H1 (cell line): ENCODE data around the gene PRICKLE2. TPM values are rescaled to one million over a fixed set of nuclear protein-coding genes. Genes with fewer than 3 reads are reported as not detected.

ENCODE experiments used
- CTCF ChIA-PET: fragments of 300-600 bp; sonication (Branson Sonifier 250); formaldehyde crosslinking; loops from one replicate; lab custom pipeline; 2021; ENCODE audit not compliant: partially characterized antibody; lab: Charles Lee
- POLR2A ChIA-PET: fragments of 300-600 bp; sonication (Branson Sonifier 250); formaldehyde crosslinking; loops from one replicate; lab custom pipeline; 2021; ENCODE audit warnings: inconsistent platforms; ENCODE audit not compliant: partially characterized antibody; lab: Charles Lee
- DNase-seq, 2 experiments: peaks; one replicate each; pipeline versions ENCODE4 v3.0.0 to v3.0.0-alpha.2; 2010 to 2022; ENCODE audit warnings: low spot score in 2 of 2, low read depth in 1 of 2, mixed read lengths in 1 of 2
- FAIRE-seq: peaks from 2 replicates; lab custom pipeline; 2011; peaks lifted over from hg19 to GRCh38; lab: Jason Lieb, UNC
- H2AFZ ChIP-seq: 2 replicates; pipeline ENCODE4 v1.8.1; 2012; ENCODE audit warnings: low read length, inconsistent platforms
- H2AK5ac ChIP-seq: 2 replicates; pipeline ENCODE4 v1.6.1; 2013; ENCODE audit warnings: low read depth, low read length
- H2BK120ac ChIP-seq: replicated peaks from 2 replicates; pipeline ENCODE3; 2013; ENCODE audit warnings: low read depth, low read length, inconsistent platforms
- H2BK12ac ChIP-seq: 2 replicates; pipeline ENCODE4 v1.6.1; 2013; ENCODE audit warnings: low read depth, low read length
- H2BK15ac ChIP-seq: 2 replicates; pipeline ENCODE4 v1.6.1; 2013; ENCODE audit warnings: low read length
- H2BK20ac ChIP-seq: 2 replicates; pipeline ENCODE4 v1.6.1; 2013; ENCODE audit warnings: low read length
- H2BK5ac ChIP-seq: 2 replicates; pipeline ENCODE4 v1.6.1; 2013; ENCODE audit warnings: low read depth, low read length
- H3K14ac ChIP-seq: 2 replicates; pipeline ENCODE4 v1.6.1; 2013; ENCODE audit warnings: inconsistent platforms; ENCODE audit not compliant: insufficient read length
- H3K18ac ChIP-seq: 2 replicates; pipeline ENCODE4 v1.6.1; 2013; ENCODE audit warnings: low read length; ENCODE audit errors: extremely low read depth
- H3K23ac ChIP-seq: 2 replicates; pipeline ENCODE4 v1.6.1; 2013; ENCODE audit warnings: inconsistent platforms; ENCODE audit not compliant: insufficient read length
- H3K23me2 ChIP-seq: 2 replicates; pipeline ENCODE4 v1.6.1; 2013; ENCODE audit warnings: low read depth, low read length
- H3K27ac ChIP-seq: 2 replicates; pipeline ENCODE4 v1.6.1; 2011; ENCODE audit warnings: low read depth, low read length, inconsistent platforms
- H3K27me3 ChIP-seq, 4 experiments: replicated peaks in 1 of 4; 1 replicate in 1 of 4; 2 replicates in 3 of 4; pipeline versions ENCODE4 v1.6.1 to v1.8.1; 2011 to 2013; ENCODE audit warnings: low read length in 3 of 4, mild to moderate bottlenecking in 3 of 4, inconsistent platforms in 2 of 4, mixed read lengths in 2 of 4, moderate library complexity in 1 of 4; ENCODE audit not compliant: control insufficient read depth in 3 of 4, insufficient read depth in 3 of 4; ENCODE audit errors: extremely low read depth in 1 of 4
- H3K36me3 ChIP-seq, 4 experiments: 2 replicates each; pipeline versions ENCODE4 v1.6.1 to v1.8.1; 2011 to 2013; ENCODE audit warnings: mild to moderate bottlenecking in 4 of 4, low read length in 3 of 4, moderate library complexity in 2 of 4, control low read depth in 1 of 4, inconsistent platforms in 1 of 4; ENCODE audit not compliant: insufficient read depth in 4 of 4, control insufficient read depth in 2 of 4
- H3K4ac ChIP-seq: replicated peaks from 2 replicates; pipeline ENCODE3; 2013; ENCODE audit warnings: low read length, low read depth, mixed read lengths, inconsistent platforms; ENCODE audit not compliant: insufficient read length
- H3K4me1 ChIP-seq, 4 experiments: replicated peaks in 1 of 4; 1 replicate in 1 of 4; 2 replicates in 3 of 4; pipeline versions ENCODE4 v1.6.1 to v1.8.1; 2011 to 2013; ENCODE audit warnings: low read length in 3 of 4, inconsistent platforms in 2 of 4, mixed read lengths in 1 of 4; ENCODE audit not compliant: insufficient read depth in 4 of 4, control insufficient read depth in 3 of 4
- H3K4me2 ChIP-seq, 2 experiments: 2 replicates each; pipeline versions ENCODE4 v1.6.1 to v1.8.1; 2011 to 2013; ENCODE audit warnings: low read depth in 2 of 2, low read length in 2 of 2, control low read depth in 1 of 2, inconsistent platforms in 1 of 2, mild to moderate bottlenecking in 1 of 2; ENCODE audit not compliant: insufficient read depth in 1 of 2
- H3K4me3 ChIP-seq, 4 experiments: fragments of 200-600, 300-600 bp in 1 of 4; sonication (generic), shearing (Covaris generic), sonication (Bioruptor Twin) in 1 of 4; 2 replicates each; pipeline versions ENCODE4 v1.5.1 to v1.8.1; 2011 to 2016; ENCODE audit warnings: low read length in 4 of 4, low read depth in 3 of 4, control low read depth in 2 of 4, inconsistent platforms in 2 of 4, mild to moderate bottlenecking in 2 of 4, mixed read lengths in 1 of 4, moderate library complexity in 1 of 4; ENCODE audit not compliant: insufficient read depth in 2 of 4; ENCODE audit errors: extremely low read depth in 1 of 4
- H3K56ac ChIP-seq: replicated peaks from 2 replicates; pipeline ENCODE3; 2013; ENCODE audit warnings: low read depth, mild to moderate bottlenecking, mixed read lengths, low read length, inconsistent platforms; ENCODE audit not compliant: insufficient read length
- H3K79me1 ChIP-seq: 2 replicates; pipeline ENCODE4 v1.6.1; 2013; ENCODE audit warnings: low read depth, low read length, control low read depth
- H3K79me2 ChIP-seq, 2 experiments: 2 replicates each; pipeline versions ENCODE4 v1.6.1 to v1.8.1; 2012 to 2013; ENCODE audit warnings: low read length in 2 of 2, mild to moderate bottlenecking in 2 of 2, inconsistent platforms in 1 of 2; ENCODE audit not compliant: insufficient read depth in 2 of 2, control insufficient read depth in 1 of 2
- H3K9ac ChIP-seq, 4 experiments: replicated peaks in 1 of 4; 1 replicate in 1 of 4; 2 replicates in 3 of 4; pipeline versions ENCODE4 v1.6.1 to v1.8.1; 2011 to 2013; ENCODE audit warnings: low read depth in 3 of 4, low read length in 3 of 4, control low read depth in 2 of 4, mild to moderate bottlenecking in 2 of 4, moderate library complexity in 2 of 4, inconsistent platforms in 1 of 4; ENCODE audit errors: extremely low read depth in 1 of 4
- H3K9me3 ChIP-seq, 2 experiments: 2 replicates each; pipeline versions ENCODE4 v1.6.1 to v1.8.1; 2012 to 2013; ENCODE audit warnings: mild to moderate bottlenecking in 2 of 2, moderate library complexity in 2 of 2, control low read depth in 1 of 2, inconsistent platforms in 1 of 2, low read depth in 1 of 2, low read length in 1 of 2, mixed read lengths in 1 of 2; ENCODE audit not compliant: insufficient read depth in 2 of 2
- H4K20me1 ChIP-seq, 2 experiments: replicated peaks in 1 of 2; 2 replicates each; pipeline versions ENCODE3 to v1.8.1; 2011 to 2013; ENCODE audit warnings: inconsistent platforms in 2 of 2, low read length in 2 of 2, mild to moderate bottlenecking in 1 of 2; ENCODE audit not compliant: insufficient read depth in 2 of 2, control insufficient read depth in 1 of 2
- H4K5ac ChIP-seq: 2 replicates; pipeline ENCODE4 v1.6.1; 2013; ENCODE audit warnings: low read length, low read depth, mixed read lengths, inconsistent platforms; ENCODE audit not compliant: insufficient read length
- H4K8ac ChIP-seq: 2 replicates; pipeline ENCODE4 v1.8.0; 2013; ENCODE audit warnings: mild to moderate bottlenecking, moderate library complexity, low read length, inconsistent platforms; ENCODE audit not compliant: insufficient read depth; ENCODE audit errors: extremely low read depth
- H4K91ac ChIP-seq: replicated peaks from 2 replicates; pipeline ENCODE3; 2013; ENCODE audit warnings: low read length, mixed read lengths, inconsistent platforms; ENCODE audit not compliant: insufficient read length
- BACH1 ChIP-seq: IDR thresholded peaks from 2 replicates; pipeline ENCODE4 v1.6.1; 2012; ENCODE audit warnings: low read length, improper control_type of control experiment
- BCL11A ChIP-seq, 2 experiments: IDR thresholded peaks; one replicate each; pipeline ENCODE4 v1.6.1; 2011; ENCODE audit warnings: low read depth in 2 of 2, low read length in 2 of 2, mild to moderate bottlenecking in 2 of 2
- BRCA1 ChIP-seq: IDR thresholded peaks from 2 replicates; pipeline ENCODE4 v1.6.1; 2012; ENCODE audit warnings: low read depth, low read length, improper control_type of control experiment
- CHD2 ChIP-seq: IDR thresholded peaks from 2 replicates; pipeline ENCODE4 v1.6.1; 2012; ENCODE audit warnings: low read length, improper control_type of control experiment
- FOSL1 ChIP-seq: IDR thresholded peaks from 2 replicates; pipeline ENCODE4 v1.6.1; 2011; ENCODE audit warnings: mild to moderate bottlenecking, low read depth, low read length, moderate library complexity; ENCODE audit not compliant: insufficient read depth
- JUN ChIP-seq: IDR thresholded peaks from 2 replicates; pipeline ENCODE4 v1.6.1; 2011; ENCODE audit warnings: low read depth, mild to moderate bottlenecking, improper control_type of control experiment, low read length
- SIX5 ChIP-seq: IDR thresholded peaks from 2 replicates; pipeline ENCODE4 v1.6.1; 2011; ENCODE audit warnings: mild to moderate bottlenecking, low read depth, low read length
- SP2 ChIP-seq: IDR thresholded peaks from 2 replicates; pipeline ENCODE4 v1.6.1; 2012; ENCODE audit warnings: mild to moderate bottlenecking, low read length, inconsistent platforms
- TCF12 ChIP-seq: IDR thresholded peaks from 2 replicates; pipeline ENCODE4 v1.6.1; 2011; ENCODE audit warnings: low read depth, mild to moderate bottlenecking, low read length
- TEAD4 ChIP-seq: IDR thresholded peaks from 2 replicates; pipeline ENCODE4 v1.6.1; 2012; ENCODE audit warnings: low read depth, low read length, inconsistent platforms, mixed read lengths
- WGBS, 2 experiments: shearing (Covaris generic) in 1 of 2; methylation state at CpG; one replicate each; pipeline versions ENCODE4 v1.1.6 to v1.1.7; 2013 to 2015; ENCODE audit warnings: low lambda C conversion rate in 2 of 2, mixed read lengths in 2 of 2, inconsistent platforms in 1 of 2, low coverage in 1 of 2, missing lambda C conversion rate in 1 of 2; ENCODE audit not compliant: insufficient replicate concordance in 2 of 2, insufficient coverage in 1 of 2, insufficient read length in 1 of 2; ENCODE audit errors: extremely low coverage in 1 of 2, missing lambda C conversion rate in 1 of 2; 5-methylcytosine and 5-hydroxymethylcytosine counted together
- polyA plus RNA-seq, 7 experiments: library from polyadenylated mRNA; depleted of rRNA in 3 of 7; stranded (reverse) in 5 of 7; unstranded in 2 of 7; fragments of >200 nt in 5 of 7; fragments of 200-250 nt in 2 of 7; gene quantifications; 1 replicate in 5 of 7; 2 replicates in 1 of 7; 4 replicates in 1 of 7; pipeline versions ENCODE4 v1.2.1 to v1.2.3, GENCODE V29; 2011 to 2013; ENCODE audit warnings: missing spikeins in 2 of 7, mixed read lengths in 2 of 7
- total RNA-seq: library from RNA; stranded (reverse); fragmentation: NEBNext Ultra II Directional; extraction: Animal tissue kit (Norgen Biotek cat#: 25700); gene quantifications from 2 replicates; pipeline ENCODE4 v1.2.1, GENCODE V29; 2021

The PRICKLE2 gene
- total and polyA plus RNA-seq, 2 of the 8 experiments (the other 6 are each of a cell fraction or from before 2014, with no cell fraction given): 2.9 to 8.0 TPM

DNA sequence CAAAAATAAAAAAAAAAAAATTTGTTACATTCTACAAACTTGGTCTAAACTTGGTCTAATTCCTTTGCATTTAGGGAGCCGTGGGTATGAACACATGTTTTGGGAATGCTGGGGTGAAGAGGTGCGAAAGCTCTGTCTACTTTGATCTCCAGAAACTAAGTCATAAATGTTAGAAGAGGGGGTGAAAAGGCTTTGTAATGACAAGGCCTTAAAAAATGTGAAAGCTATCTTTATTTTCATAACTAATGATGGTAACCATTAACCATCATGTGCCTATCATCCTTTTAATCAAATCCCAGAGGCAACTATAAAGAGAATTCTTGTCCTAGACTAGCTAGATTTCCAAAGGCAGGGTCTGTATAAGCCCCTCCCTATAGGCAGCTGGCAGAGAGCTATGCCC is 60.9 kb downstream of the PRICKLE2 start:
- no peak for DNase-seq
- Histone ChIP-seq H3K56ac (no peak overlapping the region), H2AFZ (no peak overlapping the region), H4K5ac (no peak overlapping the region), H3K9me3 (no peaks in the 10 kb centered on the region), H3K14ac (no peak overlapping the region), H3K79me1 (no peaks in the 10 kb centered on the region), H3K4me1 (peaks cover 3 to 22% (median 15%) of the 10 kb centered on the region in 4 experiments; a peak in 5 of 7 replicates)
- TF ChIP-seq SP2 (no peak), FOSL1 (no peak), TCF12 (no peak), SIX5 (no peak), TEAD4 (no peak), BRCA1 (no peak), BCL11A (IDR thresholded peaks at IDR 0.05; ENCODE audit: low read depth in 2 of 2, low read length in 2 of 2) (no peak), BACH1 (no peak), CHD2 (no peak), JUN (no peak)
- TF ChIP-seq, all 59 proteins: peak for 0
- Histone ChIP-seq H4K20me1 (no peaks in the 10 kb centered on the region), H3K4me3 (no peak overlapping the region), H3K23ac (no peak overlapping the region), H3K27me3 (no peaks in the 10 kb centered on the region), H3K23me2 (no peaks in the 10 kb centered on the region), H2BK120ac (no peak overlapping the region), H2AK5ac (no peak overlapping the region), H3K79me2 (no peaks in the 10 kb centered on the region), H3K9ac (no peak overlapping the region), H2BK5ac (no peak overlapping the region), H2BK12ac (no peak overlapping the region), H2BK20ac (no peak overlapping the region), H3K4ac (no peak overlapping the region), H3K36me3 (no peaks in the 10 kb centered on the region), H3K27ac (no peak overlapping the region), H4K91ac (no peak overlapping the region), H3K18ac (no peak overlapping the region), H2BK15ac (no peak overlapping the region), H3K4me2 (no peak overlapping the region), H4K8ac (no peak overlapping the region)
- no peak for FAIRE-seq
- WGBS, 2 experiments: 93% methylated on average over 2 of the region's 2 CpGs; no CpG with 5 or more reads in 1 of the 2 experiments
- ChIA-PET POLR2A (no interaction called here), CTCF (interaction anchor here (0.8 to 3.2 kb wide), 5 partner anchors 23 to 134 kb away, joined by 3 to 21 read pairs (median 3); no protein-coding TSS in a partner anchor)
